Activated CD4-positive, CD25-positive, alpha-beta regulatory T cell treated with anti-CD3 and anti-CD28 coated beads, Interleukin-2, amount 50 U/mL, for 72 hours (primary cell): Measurements from ENCODE around the gene NXF2.
"Not testable (repeated sequence)": the region's sequence is repeated elsewhere in the genome, so short reads cannot be mapped to it uniquely, and the experiment has no call there.

ENCODE experiments used
- DNase-seq: peaks from one replicate; pipeline ENCODE4 v3.0.0; 2021

The NXF2 gene

GRCh38 chrX:102246893-102247292 lies at the start of gene NXF2:
TSS of gene NXF2 (plus strand) at chrX:102247167. CDS start at chrX:102307079, 59,912 bp downstream.
- not testable (repeated sequence) for DNase-seq

GRCh38 chrX:102207940-102208339 lies 39.0 kb upstream of the NXF2 start:
- DNase-seq = not testable (repeated sequence)

GRCh38 chrX:102214986-102215385 lies 32.0 kb upstream of the NXF2 start, which contains the start of gene TCP11X1:
TSS of gene TCP11X1 (plus strand) at chrX:102215301.
- not testable (repeated sequence) for DNase-seq

GRCh38 chrX:102216497-102216896 lies 30.5 kb upstream of the NXF2 start:
- not testable (repeated sequence) for DNase-seq

- DNase-seq = peak; percentile 0
Observed at GRCh38 chrX:102235678-102236077, 11.3 kb upstream of the NXF2 start.

GRCh38 chrX:102240265-102240664 lies 6.7 kb upstream of the NXF2 start:
- DNase-seq = peak; percentile 2

- DNase-seq = not testable (repeated sequence)
Observed at GRCh38 chrX:102272231-102272630, 25.3 kb downstream of the NXF2 start.

GRCh38 chrX:102338162-102338561 lies 91.2 kb downstream of the NXF2 start:
- DNase-seq = no peak

- no peak for DNase-seq
Observed at GRCh38 chrX:102339312-102340298, 92.6 kb downstream of the NXF2 start.

GRCh38 chrX:102341867-102342266 lies 94.9 kb downstream of the NXF2 start:
- no peak for DNase-seq

GRCh38 chrX:102345916-102346315 lies 98.9 kb downstream of the NXF2 start:
- DNase-seq = peak; percentile 77
